ENCODE data around the gene EVPLL.
"Not testable (repeated sequence)": the region's sequence is repeated elsewhere in the genome, so short reads cannot be mapped to it uniquely, and the experiment has no call there.

EVPLL gene

GRCh38 chr17:18425593-18425992 lies 48.0 kb downstream of the EVPLL start:
- DNase-seq = not testable (repeated sequence)

GRCh38 chr17:18426639-18427038 lies 49.1 kb downstream of the EVPLL start:
- DNase-seq = not testable (repeated sequence)

DNA sequence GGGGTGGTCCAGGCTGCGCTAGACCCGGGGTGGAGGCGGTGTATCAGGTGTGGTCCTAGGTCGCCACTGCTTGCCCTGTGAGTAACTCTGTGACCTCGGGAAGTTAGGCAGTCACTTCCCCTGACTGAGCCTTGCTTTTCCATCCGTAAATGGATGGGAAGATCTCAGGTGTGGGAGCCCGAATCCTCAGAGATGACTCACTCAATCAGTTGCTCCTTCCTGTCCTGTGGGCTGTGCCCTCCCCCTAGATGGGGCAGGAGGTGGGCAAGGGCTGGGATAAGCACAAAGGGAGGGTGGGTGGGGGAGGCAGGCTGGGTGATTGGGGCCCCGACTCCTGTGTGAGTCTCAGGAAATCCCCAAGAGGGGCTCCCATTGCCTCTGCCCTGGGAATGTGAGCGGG lies 54.6 kb downstream of the EVPLL start:
- not testable (repeated sequence) for DNase-seq
